ENCODE data around the gene SPNS3. TPM values are rescaled to one million over a fixed set of nuclear protein-coding genes. Genes with fewer than 3 reads are reported as not detected.

SPNS3 gene
- total RNA-seq, 4 donors from 2014 or later = 1.7 TPM; not detected in 3

DNA sequence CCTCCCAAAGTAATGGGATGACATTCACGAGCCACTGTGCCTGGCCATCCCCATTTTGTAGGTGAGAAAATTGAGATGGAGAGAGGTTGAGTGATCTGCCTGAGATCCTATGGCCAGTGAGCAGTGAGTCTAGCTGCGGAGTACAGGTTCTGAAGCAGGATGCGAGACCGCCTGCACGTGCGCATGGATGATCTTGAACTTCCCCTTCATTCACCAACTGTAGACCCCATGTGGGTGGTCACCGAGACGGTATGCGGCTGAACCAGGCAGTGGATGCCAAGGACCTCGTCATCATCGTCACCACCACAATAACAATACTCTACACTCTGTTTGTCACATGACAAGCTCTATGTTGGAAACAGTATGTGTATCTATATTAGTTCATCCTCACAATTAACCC is 6.2 kb upstream of the SPNS3 start:
- no peak for TF ChIP-seq CTCF (IDR thresholded peaks at IDR 0.05; ENCODE audit: low read depth)

DNA sequence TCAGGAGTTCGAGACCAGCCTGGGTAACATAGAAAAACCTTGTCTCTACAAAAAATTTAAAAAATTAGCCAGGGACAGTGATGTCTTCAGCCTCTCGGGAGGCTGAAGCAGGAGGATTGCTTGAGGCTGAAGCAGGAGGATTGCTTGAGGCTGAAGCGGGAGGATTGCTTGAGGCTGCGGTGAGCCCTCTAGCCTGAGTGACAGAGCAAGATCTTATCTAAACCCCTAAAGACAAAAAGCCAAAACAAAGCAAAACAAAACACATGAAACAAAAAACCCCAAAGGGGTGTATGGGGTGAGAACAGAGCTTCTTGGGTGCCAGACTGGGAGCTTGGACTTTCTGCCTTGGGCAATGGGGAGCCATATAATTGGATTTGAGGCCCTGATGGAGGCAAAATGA is 2.6 kb downstream of the SPNS3 start:
- TF ChIP-seq CTCF (IDR thresholded peaks at IDR 0.05; ENCODE audit: low read depth) = no peak

DNA sequence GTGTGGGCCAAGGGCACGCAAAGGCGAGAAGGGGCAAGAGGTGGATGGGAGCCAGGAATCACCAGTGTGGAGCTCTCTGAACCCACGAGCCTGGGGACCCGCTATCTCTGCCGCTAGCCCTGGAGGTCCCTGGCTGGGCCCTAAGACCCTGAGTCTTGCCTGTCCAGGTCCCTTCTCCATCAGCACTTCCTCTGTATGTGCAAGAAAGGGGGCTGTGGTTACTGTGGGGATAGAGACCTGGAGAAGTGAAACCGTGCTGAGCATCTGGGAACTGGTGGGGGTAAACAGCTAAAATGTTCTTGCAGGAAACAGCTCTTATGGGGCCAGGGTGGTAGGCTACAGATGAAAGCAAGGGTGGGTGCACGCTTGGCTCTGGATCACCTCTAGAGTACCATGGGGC is 3.1 kb downstream of the SPNS3 start:
- no peak for TF ChIP-seq CTCF (IDR thresholded peaks at IDR 0.05; ENCODE audit: low read depth)

DNA sequence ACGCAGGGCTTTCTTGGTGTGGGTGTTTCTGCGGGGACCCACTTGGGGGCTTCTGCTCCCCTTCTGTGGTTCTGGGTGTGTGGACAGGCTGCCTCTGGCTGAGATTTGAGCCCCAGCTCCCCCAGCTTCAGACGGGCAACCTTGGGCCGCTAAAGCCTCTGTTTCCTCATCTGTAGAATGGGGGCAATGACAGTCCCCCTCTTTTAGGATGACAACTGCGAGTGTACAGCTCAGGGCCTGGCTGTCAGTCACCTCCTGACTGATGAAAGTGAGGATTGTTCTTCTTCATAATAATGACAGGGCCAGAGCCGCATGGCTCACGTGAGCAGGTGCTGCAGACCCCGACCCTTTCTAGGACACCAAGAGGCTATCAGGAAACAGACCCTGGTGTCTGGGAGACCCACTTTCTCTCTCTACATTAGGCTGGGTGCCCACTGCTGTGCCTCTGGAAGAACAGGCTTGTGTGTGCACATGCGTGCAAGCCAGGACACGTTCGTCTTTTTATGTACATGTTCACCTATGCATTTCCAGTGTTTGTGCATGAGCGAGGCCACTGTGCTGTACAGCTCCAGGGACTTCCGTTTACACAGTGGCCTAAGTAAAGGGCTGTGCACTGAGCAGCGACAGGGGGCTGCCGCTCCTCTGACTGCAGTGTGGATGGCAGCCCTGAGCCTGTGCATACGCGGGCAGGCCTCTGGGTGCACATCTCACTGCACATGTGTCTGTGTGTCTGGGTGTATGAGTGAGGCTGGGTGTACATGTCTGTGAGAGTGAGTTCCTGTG is 4.6 kb downstream of the SPNS3 start:
- no peak for TF ChIP-seq CTCF (IDR thresholded peaks at IDR 0.05; ENCODE audit: low read depth)

DNA sequence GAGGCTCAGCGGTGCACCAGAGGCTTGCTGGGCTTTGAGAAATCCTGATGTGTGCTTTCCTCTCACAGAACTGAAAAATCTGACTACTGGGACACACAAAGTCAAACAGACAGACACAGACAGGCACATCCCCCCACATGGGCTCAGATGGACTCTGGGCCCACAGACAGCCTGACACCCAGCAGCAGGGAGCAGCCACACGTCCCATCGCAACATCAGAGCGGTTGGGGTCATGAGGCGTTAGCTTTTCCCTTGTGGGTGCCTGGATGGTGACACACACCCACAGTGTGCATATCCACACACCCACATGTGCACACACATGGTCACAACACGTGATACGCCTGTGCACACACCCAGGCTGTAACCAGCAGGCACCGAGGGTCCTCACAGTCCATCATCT is 6.3 kb downstream of the SPNS3 start:
- no peak for TF ChIP-seq CTCF (IDR thresholded peaks at IDR 0.05; ENCODE audit: low read depth)

- TF ChIP-seq CTCF (IDR thresholded peaks at IDR 0.05; ENCODE audit: low read depth) = no peak
Observed at GRCh38 chr17:4440690-4441686, 7.2 kb downstream of the SPNS3 start.

DNA sequence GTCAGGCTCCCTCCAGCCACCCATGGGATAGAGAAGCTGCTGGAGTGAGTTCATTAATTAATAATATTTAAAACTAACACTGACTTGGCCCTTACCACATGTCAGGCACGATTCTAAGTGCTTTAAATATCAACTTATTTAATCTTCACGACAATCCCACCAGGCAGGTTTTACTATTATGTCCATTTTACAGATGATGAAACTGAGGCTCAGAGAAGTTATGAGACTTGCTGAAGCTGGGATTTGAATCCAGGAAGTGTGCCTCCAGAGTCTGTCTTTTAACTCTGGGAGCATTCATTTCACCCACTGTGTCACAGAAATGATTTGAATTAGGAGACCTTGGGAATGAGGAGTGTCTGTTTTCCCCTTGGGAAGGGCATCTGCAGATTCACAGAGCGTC is 8.8 kb downstream of the SPNS3 start:
- TF ChIP-seq CTCF (IDR thresholded peaks at IDR 0.05; ENCODE audit: low read depth) = no peak
